ENCODE results near the gene DNPEP.
"Not testable (repeated sequence)": the region's sequence is repeated elsewhere in the genome, so short reads cannot be mapped to it uniquely, and the experiment has no call there.

Gene DNPEP

DNA sequence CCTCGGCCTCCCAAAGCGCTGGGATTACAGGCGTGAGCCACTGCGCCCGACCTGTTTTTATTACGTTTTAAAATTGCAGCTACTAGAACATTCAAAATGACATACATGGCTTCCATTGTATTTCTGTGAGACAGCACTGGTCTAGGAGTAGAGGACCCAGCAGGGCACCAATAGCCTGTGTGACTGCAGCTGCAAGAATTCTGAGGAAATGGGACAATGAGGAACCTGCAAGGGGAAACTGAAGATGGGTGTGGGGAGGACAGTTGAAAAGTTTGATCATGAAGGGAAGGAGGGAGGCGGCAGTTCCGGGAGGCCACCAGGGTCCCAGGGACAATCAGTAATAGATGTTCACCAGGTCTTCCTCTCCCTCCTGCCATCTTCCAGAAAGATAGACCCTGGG is 13.9 kb upstream of the DNPEP start:
- DNase-seq (ENCODE audit: low spot score) = no peak
- in situ Hi-C loops (cut with MboI; ENCODE audit: low sequenced_read_pairs, unreplicated experiment) = loop anchor here (5.0 kb wide), 1 partner anchor 131 kb away; no protein-coding TSS in a partner anchor
- TF ChIP-seq, protein P1, sequence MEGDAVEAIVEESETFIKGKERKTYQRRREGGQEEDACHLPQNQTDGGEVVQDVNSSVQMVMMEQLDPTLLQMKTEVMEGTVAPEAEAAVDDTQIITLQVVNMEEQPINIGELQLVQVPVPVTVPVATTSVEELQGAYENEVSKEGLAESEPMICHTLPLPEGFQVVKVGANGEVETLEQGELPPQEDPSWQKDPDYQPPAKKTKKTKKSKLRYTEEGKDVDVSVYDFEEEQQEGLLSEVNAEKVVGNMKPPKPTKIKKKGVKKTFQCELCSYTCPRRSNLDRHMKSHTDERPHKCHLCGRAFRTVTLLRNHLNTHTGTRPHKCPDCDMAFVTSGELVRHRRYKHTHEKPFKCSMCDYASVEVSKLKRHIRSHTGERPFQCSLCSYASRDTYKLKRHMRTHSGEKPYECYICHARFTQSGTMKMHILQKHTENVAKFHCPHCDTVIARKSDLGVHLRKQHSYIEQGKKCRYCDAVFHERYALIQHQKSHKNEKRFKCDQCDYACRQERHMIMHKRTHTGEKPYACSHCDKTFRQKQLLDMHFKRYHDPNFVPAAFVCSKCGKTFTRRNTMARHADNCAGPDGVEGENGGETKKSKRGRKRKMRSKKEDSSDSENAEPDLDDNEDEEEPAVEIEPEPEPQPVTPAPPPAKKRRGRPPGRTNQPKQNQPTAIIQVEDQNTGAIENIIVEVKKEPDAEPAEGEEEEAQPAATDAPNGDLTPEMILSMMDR (IDR thresholded peaks at IDR 0.05; ENCODE audit: borderline replicate concordance, control extremely low read depth, extremely low read depth, insufficient read depth, missing control alignments) = no peak

DNA sequence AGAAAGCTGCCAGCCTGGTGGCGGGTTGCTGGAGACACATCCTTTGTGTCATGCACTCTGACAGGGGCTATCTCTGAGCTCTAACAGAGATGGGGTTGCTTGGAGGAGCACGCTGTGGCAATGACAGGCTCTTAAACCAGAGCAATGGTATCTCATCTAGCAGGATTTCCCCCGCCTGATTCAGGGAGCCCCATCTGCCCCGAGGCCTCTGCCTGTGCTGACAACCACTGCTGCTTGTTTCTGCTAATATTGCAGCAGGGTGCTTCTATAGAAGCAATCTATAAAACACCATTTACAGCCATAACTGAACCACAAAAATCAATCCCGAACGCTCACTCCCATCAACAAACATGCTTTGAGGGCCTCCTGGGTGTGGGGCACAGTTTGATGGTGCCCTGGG is 12.8 kb upstream of the DNPEP start:
- in situ Hi-C loops (cut with MboI; ENCODE audit: low sequenced_read_pairs, unreplicated experiment) = loop anchor here (5.0 kb wide), 1 partner anchor 132 kb away; no protein-coding TSS in a partner anchor
- no peak for DNase-seq (ENCODE audit: low spot score)
- TF ChIP-seq, protein P1 (IDR thresholded peaks at IDR 0.05; ENCODE audit: borderline replicate concordance, control extremely low read depth, extremely low read depth, insufficient read depth, missing control alignments) = no peak

DNA sequence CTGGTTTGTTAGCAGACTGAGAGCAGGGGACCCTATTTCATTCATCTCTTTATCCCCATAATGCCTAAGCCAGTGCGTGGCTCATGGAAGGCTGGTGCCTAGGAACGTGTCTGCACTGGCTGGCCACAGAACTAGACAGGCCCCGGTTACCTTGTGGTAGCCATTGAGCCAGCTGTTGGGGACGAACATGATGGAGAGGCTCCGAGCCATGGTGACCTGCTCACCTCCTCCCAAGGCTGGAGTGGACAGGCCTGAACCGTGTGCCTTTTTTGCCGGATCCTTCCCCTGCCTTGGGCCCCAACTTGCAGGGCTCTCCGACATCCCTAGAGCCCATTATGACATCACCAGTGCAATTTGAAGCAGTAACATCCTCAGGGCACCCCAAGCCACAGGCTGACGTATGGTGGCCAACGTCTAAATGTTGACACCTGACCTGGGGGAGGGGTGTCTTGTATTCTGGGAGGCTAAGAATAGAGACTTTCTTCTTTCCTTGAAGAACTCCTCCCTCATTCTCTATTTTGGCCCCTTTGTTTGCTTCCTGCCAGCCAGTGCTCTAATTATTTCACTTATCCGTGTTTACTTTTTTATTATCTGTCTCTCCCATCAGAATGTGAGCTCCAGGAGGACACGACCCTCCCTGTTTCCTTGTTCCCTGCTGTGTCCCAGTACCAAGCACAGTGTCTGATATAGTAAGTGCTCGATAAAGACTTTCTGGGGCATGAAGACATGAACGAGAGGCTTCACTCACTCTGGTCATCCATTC is 12.2 kb upstream of the DNPEP start:
- in situ Hi-C loops (cut with MboI; ENCODE audit: low sequenced_read_pairs, unreplicated experiment) = loop anchor here (5.0 kb wide), 1 partner anchor 132 kb away; no protein-coding TSS in a partner anchor
- TF ChIP-seq, protein P1 (IDR thresholded peaks at IDR 0.05; ENCODE audit: borderline replicate concordance, control extremely low read depth, extremely low read depth, insufficient read depth, missing control alignments) = no peak
- DNase-seq (ENCODE audit: low spot score) = no peak

DNA sequence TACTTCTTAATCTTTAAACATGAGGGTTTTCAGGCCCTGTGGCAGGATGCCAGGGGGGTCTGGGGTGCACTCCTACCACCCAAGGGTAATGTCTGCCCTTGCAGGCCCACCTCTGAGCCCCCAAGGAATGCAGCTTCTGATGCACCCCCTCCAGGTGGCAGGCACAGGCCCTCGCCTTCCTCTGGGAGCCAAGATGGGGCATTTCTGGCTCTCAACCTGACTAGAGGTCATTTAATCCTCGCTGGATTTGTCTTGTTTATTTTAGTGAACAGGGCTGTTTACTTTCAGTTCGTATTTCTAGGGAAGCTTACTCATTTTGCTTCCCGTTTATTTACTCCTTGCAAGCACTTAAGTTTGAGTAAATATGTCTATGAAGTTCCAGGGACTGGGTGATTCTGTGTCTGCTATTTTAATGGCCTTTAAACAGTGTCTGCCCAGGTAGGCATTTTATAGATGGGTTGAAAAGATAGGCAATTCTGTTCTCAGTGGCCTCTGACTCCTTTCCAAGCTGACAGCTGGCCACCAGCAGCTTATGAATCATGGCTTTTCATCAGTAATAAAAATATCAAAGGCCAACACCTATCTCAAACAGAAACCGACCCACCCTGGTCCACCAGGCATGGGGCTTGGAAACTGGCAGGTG is 11.1 kb upstream of the DNPEP start:
- TF ChIP-seq, protein P1 (IDR thresholded peaks at IDR 0.05; ENCODE audit: borderline replicate concordance, control extremely low read depth, extremely low read depth, insufficient read depth, missing control alignments) = no peak
- DNase-seq (ENCODE audit: low spot score) = no peak
- in situ Hi-C loops (cut with MboI; ENCODE audit: low sequenced_read_pairs, unreplicated experiment) = no loop called here

DNA sequence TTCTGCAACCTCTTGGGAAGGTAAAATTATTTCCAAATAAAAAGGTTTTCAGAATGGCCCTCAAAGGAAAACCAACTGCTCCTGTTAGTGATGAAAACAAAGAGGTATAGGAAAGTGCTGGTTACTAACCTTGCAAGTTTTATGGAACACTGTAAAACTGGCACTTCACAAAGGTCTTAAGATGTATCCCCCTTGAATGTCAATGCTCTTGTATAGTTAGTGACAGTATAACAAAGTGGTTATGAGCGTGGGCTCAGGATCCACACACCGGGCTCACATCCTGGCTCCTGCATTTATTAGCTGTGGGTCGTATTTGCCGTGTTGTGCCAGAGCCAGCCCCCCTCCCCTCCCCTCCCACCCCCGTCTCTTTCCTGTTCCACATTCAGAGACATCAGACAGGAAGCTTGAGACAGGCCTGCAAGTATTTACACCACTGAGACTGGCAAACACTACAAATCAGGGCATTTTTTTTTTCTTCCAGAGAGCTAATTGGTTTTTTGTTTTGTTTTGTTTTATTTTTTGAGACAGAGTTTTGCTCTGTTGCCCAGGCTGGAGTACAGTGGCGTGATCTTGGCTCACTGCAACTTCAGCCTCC is 9.2 kb upstream of the DNPEP start:
- TF ChIP-seq, protein P1 (IDR thresholded peaks at IDR 0.05; ENCODE audit: borderline replicate concordance, control extremely low read depth, extremely low read depth, insufficient read depth, missing control alignments) = no peak
- in situ Hi-C loops (cut with MboI; ENCODE audit: low sequenced_read_pairs, unreplicated experiment) = no loop called here
- no peak for DNase-seq (ENCODE audit: low spot score)

DNA sequence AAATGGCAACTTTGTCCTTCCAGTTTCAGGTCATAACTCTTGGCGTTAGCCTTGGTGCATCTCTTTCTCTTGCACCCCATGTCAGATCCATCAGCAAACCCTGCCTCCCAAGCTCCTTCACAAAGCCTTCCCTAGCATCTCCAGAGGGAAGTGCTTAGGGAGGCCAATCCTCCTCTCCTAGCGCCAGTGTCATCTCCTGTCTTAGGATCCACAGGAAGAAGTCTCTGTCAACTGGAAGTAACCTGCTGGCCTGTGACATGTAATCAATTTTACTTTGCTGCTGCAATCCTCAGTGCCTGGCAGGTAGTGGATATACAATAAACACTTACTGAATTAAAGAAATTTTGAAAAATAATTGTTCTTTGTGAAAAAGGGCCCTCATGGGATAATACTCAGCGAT is 7.9 kb upstream of the DNPEP start:
- TF ChIP-seq, protein P1 (IDR thresholded peaks at IDR 0.05; ENCODE audit: borderline replicate concordance, control extremely low read depth, extremely low read depth, insufficient read depth, missing control alignments) = no peak
- in situ Hi-C loops (cut with MboI; ENCODE audit: low sequenced_read_pairs, unreplicated experiment) = no loop called here
- DNase-seq (ENCODE audit: low spot score) = no peak

DNA sequence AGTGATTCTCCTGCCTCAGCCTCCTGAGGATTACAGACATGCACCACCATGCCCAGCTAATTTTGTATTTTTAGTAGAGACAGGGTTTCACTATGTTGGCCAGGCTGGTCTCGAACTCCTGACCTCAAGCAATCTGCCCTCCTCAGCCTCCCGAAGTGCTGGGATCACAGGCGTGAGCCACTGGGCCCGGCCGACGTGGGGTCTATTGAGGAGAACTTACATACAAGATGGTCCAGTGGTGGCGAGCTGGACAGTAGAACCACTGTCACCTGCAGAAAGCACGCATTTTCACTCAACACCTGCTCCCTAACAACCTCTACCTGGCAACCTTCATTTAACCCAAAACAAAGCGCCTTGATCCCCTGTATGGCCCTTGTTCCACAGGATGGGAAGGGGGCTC is 7.3 kb upstream of the DNPEP start:
- in situ Hi-C loops (cut with MboI; ENCODE audit: low sequenced_read_pairs, unreplicated experiment); DNase-seq (ENCODE audit: low spot score): not testable (repeated sequence)
